GM19099 (cell line): Measurements from ENCODE around the gene HTR1D.

Source experiments
- POLR2A ChIP-seq: IDR thresholded peaks from 3 replicates; pipeline ENCODE4 v1.6.1; 2011; ENCODE audit warnings: low read depth; ENCODE audit not compliant: insufficient read length; ENCODE audit errors: extremely low read depth

The HTR1D gene

DNA sequence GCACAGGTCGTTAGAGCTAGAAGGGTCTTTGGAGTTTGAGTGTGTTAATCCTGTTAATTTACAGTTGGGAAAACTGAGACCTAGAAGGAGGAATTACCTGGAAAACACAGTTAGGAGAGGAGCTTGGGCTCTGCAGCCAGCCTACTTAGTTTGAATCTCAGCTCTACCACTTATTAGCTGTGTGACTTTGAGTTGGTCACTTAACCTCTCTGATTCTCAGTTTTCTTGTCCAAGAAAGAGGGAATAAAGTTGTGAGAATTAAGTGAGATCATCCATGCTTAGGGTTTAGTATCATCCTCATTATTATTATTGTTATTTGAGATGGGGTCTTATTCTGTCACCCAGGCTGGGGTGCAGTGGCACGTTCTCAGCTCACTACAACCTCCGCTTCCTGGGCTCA is 5.4 kb upstream of the HTR1D start:
- TF ChIP-seq POLR2A: no peak

DNA sequence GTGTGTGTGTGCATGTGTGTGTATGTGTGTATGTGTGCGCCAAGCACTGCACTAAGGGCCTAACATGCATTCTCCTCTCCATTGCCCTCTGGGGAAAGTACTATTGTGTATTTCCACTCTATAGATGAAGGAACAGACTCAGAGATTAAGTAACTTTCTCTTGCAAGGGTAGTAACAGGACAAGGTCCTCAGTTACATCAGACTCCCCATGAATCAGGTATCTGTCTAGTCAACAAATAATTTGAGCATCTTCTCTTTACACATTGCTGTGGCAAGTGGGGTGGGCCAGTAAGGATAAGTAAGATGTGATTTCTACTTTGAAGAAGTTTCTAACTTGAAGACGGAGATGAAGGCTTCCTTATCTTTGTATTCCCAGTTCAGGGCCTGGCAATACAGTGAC is 5.0 kb upstream of the HTR1D start:
- no peak for TF ChIP-seq POLR2A

DNA sequence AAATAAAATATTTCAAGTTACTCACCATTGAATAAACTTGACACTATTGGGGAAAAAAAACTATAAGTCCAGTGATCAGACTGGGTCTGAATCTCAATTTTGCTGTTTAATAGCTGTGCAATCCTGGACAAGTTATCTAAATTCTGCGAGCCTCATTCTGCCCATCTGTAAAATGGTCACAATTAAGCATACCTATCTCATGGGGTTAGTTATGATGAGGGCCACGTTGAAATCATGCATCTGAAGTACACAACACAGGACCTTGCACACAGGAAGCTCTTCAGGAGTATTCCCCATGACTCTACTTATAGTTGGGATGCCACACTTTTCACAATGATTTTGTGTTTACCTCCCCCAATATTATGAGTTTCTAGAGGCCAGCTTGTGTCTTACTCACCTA is 3.8 kb upstream of the HTR1D start:
- TF ChIP-seq POLR2A: no peak

DNA sequence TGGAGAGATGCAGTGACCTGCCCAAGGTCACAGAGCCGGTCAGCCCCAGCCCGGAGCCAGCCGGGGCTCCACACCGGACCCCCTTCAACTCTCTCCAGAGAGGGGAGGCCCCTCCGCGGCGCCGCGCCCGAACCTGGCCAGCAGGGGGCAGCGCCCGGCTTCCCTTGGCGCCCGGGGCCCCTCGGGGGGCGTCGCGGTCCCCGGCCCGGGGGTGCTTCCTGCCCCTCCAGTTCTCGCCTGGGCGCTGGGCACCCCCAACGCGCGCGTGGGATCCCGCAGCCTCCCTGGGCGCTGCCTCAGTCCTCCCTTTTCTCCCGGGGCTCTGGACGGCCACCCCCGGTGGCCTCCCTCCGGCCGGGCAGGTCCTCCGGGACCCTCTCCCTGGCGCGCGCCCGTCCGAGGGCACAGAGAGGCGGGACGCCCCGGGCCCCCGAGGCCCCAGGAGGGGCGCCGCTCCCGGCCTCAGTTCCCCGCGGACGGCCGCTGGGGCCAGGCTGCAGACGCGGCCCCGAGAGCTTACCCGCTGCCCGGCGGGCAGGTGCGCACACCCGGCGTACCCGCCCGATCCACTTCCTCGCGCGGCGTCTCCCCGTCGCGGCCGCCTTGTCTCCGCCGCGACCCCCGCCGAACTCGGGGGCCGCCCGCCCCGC is 406 bp downstream of the HTR1D start:
- no peak for TF ChIP-seq POLR2A

DNA sequence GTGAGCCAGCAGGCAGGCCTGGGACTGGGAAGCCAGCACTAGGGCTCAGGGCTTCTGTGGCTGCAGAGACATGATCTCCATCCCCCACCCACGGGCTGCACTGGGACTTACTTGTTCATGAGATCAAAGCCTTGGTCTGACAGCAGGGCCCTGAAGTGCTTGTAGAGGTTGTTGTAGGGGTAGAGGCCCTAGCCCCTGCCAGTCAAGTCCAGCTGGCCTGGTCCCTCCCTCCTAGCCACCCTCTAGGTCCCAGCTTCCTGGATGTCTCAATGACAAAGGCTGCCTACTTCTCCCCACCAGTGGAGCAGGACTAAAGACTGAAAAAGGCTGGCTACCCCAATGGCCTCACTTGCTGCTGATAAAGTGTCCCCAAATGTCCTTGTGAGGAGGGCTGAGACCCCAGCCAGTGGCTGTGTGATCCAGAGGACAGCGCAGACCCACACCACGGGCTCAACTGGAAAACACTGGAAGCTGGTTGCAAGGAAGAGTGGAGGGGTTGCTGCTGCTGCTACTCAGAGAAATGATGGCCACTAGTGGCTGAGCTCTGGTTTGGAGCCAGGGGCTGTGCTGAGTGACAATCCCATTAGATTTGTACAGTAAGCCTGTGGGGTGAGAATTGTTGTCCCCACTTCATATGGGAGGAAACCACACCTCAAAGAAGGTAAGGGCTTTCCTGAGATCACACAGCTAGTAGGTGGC is 1.4 kb downstream of the HTR1D start:
- TF ChIP-seq POLR2A: no peak

DNA sequence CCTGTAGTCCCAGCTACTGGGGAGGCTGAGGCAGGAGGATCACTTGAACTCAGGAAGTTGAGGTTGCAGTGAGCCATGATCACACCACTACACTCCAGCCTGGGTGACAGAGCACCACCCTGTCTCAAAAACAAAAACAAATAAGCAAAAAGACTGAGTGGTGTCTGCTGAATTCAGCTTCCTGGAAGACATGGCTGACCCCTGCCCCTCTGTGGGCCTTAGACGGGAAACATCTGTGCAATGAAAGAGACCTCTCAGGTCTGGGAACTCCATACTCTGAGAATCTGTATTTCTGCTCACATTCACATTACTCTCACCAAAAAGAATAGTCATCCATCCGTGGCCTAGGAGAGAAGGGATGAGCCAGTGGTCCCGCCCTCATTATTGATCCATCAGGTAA is 2.0 kb downstream of the HTR1D start:
- no peak for TF ChIP-seq POLR2A

DNA sequence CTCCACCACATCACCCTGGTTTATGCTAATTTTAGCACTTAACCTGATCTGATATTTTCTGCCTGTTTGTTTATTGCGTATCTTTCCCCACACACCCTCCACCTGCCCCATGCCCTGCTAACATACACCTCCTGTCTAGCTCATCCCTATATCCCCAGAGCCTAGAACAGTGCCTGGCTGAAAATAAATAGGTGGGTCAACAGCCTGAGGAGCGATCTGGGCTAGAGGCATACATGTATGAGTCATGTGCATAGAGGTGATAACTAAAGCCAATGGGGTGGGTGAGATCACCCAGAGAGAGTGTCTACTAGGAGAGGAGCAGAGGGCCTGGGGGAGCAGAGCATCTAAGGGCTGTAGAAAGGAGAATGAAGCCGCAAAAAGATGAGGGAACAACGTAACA is 2.7 kb downstream of the HTR1D start:
- no peak for TF ChIP-seq POLR2A

DNA sequence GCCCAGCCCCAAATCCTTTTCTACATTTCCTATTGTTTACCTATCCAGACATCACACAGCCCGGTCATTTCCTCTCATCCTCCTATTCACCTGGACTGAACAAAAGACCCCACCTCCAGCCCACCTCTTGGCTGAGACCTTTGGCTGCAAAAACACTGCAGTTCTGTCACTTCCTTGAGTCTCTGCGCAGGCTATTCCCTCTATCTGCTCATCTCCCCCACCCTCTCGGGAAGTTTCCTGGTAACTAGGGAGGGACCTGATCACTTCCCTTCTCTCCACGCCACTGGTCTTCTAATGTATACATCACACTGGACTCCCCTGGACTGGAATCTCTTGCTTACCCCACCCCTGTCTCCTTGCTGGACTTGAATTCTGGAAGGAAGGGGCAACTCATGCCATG is 5.3 kb downstream of the HTR1D start:
- TF ChIP-seq POLR2A: no peak

DNA sequence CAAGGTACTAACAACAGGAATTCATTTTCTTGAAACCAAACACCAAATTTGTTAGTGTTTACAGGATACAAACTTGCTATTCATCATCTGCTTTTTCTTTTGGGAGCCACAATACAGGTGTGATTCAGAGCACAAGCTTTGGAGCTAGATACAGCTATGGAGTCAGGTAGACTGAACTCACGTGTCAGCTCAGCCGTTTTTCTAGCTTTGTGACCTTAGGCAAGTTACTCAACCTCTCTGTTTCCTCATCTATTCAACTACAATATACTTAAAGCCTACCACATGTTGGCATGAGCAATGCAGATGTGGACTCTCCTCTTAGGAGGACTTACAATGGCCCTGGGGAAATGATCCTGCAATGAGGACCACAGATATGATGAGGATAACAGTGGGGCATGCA is 6.3 kb downstream of the HTR1D start:
- TF ChIP-seq POLR2A: no peak

DNA sequence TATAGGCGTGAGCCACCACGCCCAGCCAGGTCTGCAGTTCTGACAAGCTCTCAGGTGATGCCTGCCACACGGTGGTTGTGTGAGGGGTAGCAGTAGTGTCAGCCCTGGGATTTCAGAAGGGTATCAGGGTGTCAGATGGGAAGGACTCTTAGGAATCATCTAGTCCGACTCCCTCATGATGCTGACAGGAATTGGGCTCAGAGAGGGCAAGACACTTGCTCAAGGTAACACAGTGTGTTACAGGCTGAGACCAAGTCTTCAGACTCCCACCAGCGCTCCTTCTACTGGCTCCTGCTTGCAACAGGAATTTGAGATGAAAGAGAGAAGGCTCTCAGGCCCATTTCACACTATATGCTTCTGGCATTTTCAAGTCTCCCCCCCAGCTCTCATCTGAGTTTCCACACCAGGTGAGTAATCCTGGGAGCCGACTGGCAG is 6.9 kb downstream of the HTR1D start:
- TF ChIP-seq POLR2A: no peak

DNA sequence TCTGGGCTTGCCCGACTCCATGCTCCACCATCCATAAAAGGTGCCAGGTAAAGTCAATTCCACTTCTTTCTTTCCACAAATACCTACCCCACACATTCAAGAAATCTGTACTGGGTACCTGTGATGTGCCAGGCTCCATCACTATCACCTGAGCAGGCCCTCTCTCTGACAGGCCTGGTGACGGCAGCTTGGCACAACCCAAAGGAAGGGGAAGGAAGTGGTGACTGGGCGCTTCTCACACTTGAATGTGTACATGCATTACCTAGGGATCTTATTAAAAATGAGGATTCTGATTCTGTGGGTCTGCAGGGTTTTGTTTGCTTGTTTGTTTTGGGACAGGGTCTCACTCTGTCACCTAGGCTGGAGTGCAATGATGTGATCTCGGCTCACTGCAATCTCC is 7.5 kb downstream of the HTR1D start:
- no peak for TF ChIP-seq POLR2A

DNA sequence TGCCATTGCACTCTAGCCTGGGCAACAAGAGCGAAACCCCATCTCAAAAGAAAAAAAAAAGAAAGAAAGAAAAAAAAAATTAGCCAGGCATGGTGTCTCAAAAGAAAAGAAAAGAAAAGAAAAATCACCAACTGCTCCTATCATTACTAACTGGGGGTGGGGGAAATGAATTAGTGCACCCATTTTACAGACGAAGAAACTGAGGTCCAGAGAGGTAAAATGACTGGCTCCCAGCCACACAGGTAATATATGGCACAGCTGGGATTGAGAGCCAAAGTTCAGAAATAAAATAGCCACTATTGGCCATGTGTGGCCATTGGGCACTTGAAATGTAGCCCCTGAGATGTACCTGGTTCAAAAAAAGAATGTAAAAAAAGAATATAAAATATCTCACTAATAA is 8.8 kb downstream of the HTR1D start:
- no peak for TF ChIP-seq POLR2A

DNA sequence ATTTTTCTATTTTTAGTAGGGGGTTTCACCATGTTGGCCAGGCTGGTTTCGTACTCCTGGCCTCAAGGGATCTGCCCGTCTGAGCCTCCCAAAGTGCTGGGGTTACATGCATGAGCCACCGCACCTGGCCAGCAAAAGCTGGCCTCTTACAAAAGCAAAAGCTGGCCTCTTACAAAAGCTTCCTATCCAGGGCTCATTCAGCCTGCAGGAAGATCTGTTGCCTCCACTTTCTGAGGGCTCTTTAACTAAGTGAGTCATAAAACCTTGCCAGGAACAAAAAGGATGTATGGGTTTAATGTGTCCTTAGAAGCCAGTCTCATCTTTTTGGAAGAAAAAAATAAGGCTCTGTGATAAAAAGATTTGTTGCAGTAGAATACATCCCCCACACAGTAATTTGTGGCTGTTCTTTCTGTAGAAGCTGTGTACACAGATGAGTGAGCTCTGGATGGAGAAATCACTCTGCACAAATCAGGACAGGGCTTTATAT is 15.0 kb downstream of the HTR1D start:
- no peak for TF ChIP-seq POLR2A

DNA sequence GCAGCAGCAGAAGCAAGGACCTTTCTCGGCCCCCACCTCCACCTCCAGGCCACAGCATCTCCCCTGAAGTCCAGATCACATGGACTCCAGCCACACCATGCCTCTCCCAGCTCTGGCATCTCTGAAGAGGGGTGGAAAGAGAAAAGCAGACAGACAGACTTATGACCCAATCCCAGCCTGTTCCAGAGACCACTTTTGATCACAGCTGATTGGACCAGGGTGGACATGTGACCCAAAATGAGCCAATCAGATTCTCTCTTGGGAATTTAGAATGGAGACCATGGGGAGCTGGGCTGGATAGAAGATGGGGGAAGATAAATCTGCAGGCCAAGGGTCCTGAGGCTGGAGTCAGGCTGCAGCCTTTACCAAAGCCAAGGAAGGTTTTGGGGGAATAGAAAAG is 16.4 kb downstream of the HTR1D start:
- no peak for TF ChIP-seq POLR2A

DNA sequence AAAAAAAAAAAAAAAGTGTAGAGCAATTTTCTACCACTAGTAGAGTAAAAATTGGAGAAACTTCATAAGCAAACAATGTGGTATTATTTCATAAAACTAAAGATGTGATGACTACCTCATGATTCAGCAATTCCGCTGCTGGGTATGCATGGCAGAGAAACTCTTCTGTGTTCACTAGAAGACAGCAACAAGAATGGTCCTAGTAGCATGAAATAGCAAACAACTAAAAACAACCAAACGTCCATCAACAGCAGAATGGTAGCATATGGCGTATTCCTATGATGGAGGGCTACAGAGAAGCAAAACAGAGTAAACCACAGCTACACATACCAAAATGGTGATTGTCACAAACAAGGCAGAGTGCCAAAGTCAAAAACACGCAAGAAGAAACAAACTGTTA is 18.9 kb downstream of the HTR1D start:
- TF ChIP-seq POLR2A: no peak

DNA sequence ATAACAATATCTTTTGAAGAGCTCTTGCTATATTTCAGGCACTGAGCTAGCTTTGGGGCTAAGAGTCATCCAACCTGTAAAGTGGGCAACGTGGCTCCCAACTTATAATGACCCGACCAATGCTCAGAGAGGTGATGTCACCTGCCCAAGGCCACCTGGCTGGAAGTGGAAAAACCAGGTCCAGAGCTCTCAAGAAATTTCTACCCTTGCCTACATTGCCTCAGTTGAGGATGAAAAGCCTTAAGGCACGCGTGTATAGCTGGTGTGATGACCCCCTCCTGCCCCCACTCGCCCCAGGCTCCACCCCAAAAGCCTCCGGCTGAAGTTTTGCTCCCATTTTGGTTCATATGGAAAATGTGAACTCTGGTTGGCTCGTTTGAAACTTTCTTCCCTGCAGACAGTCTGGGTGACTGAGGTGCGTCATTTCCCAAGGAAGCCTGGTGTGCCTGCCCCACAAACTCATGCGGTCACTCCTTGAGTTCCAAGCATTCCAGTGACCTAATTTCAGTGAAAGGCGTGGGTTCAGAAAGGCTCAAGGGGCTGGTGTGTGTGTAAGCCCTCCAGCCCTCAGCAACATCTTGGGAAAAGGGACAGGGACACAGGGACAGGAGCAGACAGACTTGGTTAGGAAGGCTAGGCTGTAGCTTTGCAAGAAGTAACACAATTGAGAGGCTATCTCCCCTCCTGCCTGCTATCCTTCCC is 20.5 kb downstream of the HTR1D start:
- TF ChIP-seq POLR2A: no peak
